ENCODE results near the gene KRT74.

The KRT74 gene

DNA sequence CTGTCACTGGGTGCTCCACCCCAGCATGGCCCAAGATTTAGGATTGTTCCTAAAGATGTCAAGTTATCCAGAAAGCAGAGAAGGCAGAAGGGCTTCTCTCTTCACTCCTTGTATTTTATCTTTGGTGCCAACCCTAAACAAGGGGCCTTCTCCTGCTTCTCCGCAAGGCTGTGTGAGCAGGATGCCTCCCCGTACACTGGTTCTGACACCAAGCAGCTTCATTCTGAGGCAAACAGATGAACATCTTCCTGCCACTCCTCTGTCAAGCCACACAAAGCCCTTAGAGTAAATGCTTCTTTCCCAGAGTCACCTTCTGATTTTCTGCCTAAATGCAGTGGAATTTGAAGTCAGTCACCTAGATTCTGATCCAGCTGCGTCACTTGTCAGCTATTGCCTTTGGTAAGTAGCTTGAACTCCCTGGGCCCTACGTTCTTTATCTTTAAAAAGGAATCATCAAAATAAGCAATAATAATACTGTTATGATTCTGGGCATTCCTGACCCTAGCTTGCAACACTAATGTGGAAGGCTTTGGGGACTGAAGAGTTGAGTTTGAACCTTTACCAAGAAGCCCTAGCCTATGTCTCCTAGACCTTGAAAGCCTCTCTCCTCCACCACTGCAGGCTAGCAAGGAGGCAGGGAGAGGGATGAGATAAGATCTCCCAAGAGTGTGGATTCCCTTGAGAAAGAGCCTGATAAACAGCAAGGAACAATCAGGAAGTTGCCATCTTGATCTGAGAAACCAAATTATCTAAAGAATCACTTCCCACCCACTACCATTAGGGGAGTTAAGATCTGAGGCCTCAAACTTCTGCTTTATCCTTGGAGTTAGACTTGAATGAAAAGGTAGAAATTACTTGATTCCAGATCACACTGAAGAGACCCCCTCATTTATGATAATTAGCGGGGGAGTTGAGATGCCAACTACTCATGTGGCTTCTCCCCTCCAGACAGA is 39.1 kb upstream of the KRT74 start:
- no peak for TF ChIP-seq CTCF (IDR thresholded peaks at IDR 0.05)
- peaks cover 29% of the 10 kb centered on the region for H3K27me3 ChIP-seq
- no peaks in the 10 kb centered on the region for H3K36me3 ChIP-seq
- H3K4me3 ChIP-seq (ENCODE audit: low read depth in 1 of 2, low read length in 1 of 2), result no peak overlapping the region
- no peaks in the 10 kb centered on the region for H3K9me3 ChIP-seq
- H3K27ac ChIP-seq, result no peak overlapping the region
- H3K4me1 ChIP-seq (ENCODE audit: control insufficient read depth in 1 of 2, insufficient read depth in 1 of 2, low read depth in 1 of 2, low read length in 1 of 2), result no peaks in the 10 kb centered on the region

DNA sequence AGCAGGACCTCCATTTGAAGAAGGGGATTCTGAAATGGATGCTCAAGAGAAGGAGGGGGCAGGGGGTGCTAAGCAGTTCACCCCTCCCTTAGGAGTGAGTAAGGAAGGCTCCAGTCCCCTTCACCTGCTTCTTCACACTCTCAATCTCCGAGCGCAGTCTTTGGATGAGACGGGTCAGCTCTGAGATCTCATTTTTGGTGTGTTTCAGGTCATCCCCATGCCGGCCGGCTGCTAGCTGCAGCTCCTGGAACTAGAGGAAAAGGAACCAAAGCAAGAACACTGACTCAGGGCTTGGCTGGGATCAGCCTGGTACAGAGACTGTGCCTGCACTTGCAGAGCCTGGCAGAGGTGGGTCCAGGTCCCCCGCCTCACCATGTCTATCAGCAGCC is 37.4 kb upstream of the KRT74 start:
- Histone ChIP-seq H3K9me3 (no peaks in the 10 kb centered on the region), H3K36me3 (no peaks in the 10 kb centered on the region), H3K27me3 (peaks cover 29% of the 10 kb centered on the region), H3K4me3 (ENCODE audit: low read depth in 1 of 2, low read length in 1 of 2) (no peak overlapping the region), H3K27ac (no peak overlapping the region), H3K4me1 (ENCODE audit: control insufficient read depth in 1 of 2, insufficient read depth in 1 of 2, low read depth in 1 of 2, low read length in 1 of 2) (no peaks in the 10 kb centered on the region)
- no peak for TF ChIP-seq CTCF (IDR thresholded peaks at IDR 0.05)

GRCh38 chr12:52608826-52609630 is 35.4 kb upstream of the KRT74 start:
- Histone ChIP-seq H3K36me3 (no peaks in the 10 kb centered on the region), H3K4me1 (ENCODE audit: control insufficient read depth in 1 of 2, insufficient read depth in 1 of 2, low read depth in 1 of 2, low read length in 1 of 2) (no peaks in the 10 kb centered on the region), H3K27me3 (peaks cover 29% of the 10 kb centered on the region), H3K27ac (no peak overlapping the region), H3K9me3 (no peaks in the 10 kb centered on the region), H3K4me3 (ENCODE audit: low read depth in 1 of 2, low read length in 1 of 2) (no peak overlapping the region)
- TF ChIP-seq CTCF (IDR thresholded peaks at IDR 0.05), result no peak

GRCh38 chr12:52608161-52608560 is 34.5 kb upstream of the KRT74 start:
- no peak for TF ChIP-seq CTCF (IDR thresholded peaks at IDR 0.05)
- no peak overlapping the region for H3K4me3 ChIP-seq (ENCODE audit: low read depth in 1 of 2, low read length in 1 of 2)
- H3K4me1 ChIP-seq (ENCODE audit: control insufficient read depth in 1 of 2, insufficient read depth in 1 of 2, low read depth in 1 of 2, low read length in 1 of 2), result no peaks in the 10 kb centered on the region

DNA sequence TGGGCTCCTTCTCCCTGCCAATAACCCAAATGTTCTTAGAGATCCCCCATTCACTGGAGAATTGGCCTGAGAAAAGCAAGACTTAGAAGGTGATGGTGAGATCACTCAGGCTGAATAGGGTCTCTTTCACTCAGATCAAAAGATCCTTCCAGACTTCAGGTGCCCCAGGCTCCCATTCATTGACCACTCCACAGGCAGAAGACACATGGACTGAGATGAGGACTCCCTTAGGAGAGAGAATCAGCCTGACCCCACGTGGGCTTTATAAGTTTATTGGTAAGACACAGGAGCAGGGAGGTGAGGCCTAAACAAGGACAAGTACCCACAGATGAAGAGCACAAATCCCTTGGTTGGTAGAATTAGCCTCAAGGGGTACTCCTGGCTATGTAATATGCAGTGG is 33.7 kb upstream of the KRT74 start:
- Histone ChIP-seq H3K9me3 (no peaks in the 10 kb centered on the region), H3K4me3 (ENCODE audit: low read depth in 1 of 2, low read length in 1 of 2) (no peak overlapping the region), H3K27ac (no peak overlapping the region), H3K4me1 (ENCODE audit: control insufficient read depth in 1 of 2, insufficient read depth in 1 of 2, low read depth in 1 of 2, low read length in 1 of 2) (no peaks in the 10 kb centered on the region), H3K27me3 (peaks cover 41% of the 10 kb centered on the region), H3K36me3 (no peaks in the 10 kb centered on the region)
- no peak for TF ChIP-seq CTCF (IDR thresholded peaks at IDR 0.05)

More at GRCh38 chr12:52608161-52608560, 34.5 kb upstream of the KRT74 start:
- H3K36me3 ChIP-seq, result no peaks in the 10 kb centered on the region
- no peaks in the 10 kb centered on the region for H3K9me3 ChIP-seq
- H3K27me3 ChIP-seq, result peaks cover 32% of the 10 kb centered on the region
- no peak overlapping the region for H3K27ac ChIP-seq
